8988T (cell line): ENCODE data around the gene DUSP10.

Source experiments
- DNase-seq: peaks from one replicate; pipeline ENCODE4 v3.0.0; 2011

DUSP10 gene

GRCh38 chr1:221728037-221728505 is 13.8 kb downstream of the DUSP10 start:
- DNase-seq = no peak

- DNase-seq = no peak
These were observed 14.5 kb downstream of the DUSP10 start for GRCh38 chr1:221727146-221728036.

- DNase-seq = no peak
These were observed 15.9 kb downstream of the DUSP10 start for GRCh38 chr1:221725735-221726672.

GRCh38 chr1:221724931-221725605 is 16.8 kb downstream of the DUSP10 start:
- DNase-seq = no peak

- DNase-seq = no peak
These were observed 18.0 kb downstream of the DUSP10 start for GRCh38 chr1:221723848-221724236.

GRCh38 chr1:221723018-221723847 is 18.7 kb downstream of the DUSP10 start:
- DNase-seq = no peak

GRCh38 chr1:221722254-221723017 is 19.5 kb downstream of the DUSP10 start:
- no peak for DNase-seq

GRCh38 chr1:221720545-221720944 is 21.3 kb downstream of the DUSP10 start:
- DNase-seq = no peak

GRCh38 chr1:221719987-221720386 is 21.9 kb downstream of the DUSP10 start:
- no peak for DNase-seq

- DNase-seq = no peak
These were observed 22.7 kb downstream of the DUSP10 start for GRCh38 chr1:221719278-221719597.

GRCh38 chr1:221718381-221719277 is 23.3 kb downstream of the DUSP10 start:
- no peak for DNase-seq

- no peak for DNase-seq
These were observed 24.4 kb downstream of the DUSP10 start for GRCh38 chr1:221717485-221717853.

GRCh38 chr1:221716713-221717484 is 25.0 kb downstream of the DUSP10 start:
- no peak for DNase-seq

GRCh38 chr1:221715321-221716169 is 26.3 kb downstream of the DUSP10 start:
- DNase-seq = no peak

- DNase-seq = no peak
These were observed 27.4 kb downstream of the DUSP10 start for GRCh38 chr1:221714227-221715152.

GRCh38 chr1:221712776-221713431 is 29.0 kb downstream of the DUSP10 start:
- no peak for DNase-seq

- no peak for DNase-seq
These were observed 29.6 kb downstream of the DUSP10 start for GRCh38 chr1:221712198-221712684.
